Activated CD4-positive, alpha-beta memory T cell treated with anti-CD3 and anti-CD28 coated beads for 36 hours (primary cell): ENCODE data around the gene GOLGA5. TPM values are rescaled to one million over a fixed set of nuclear protein-coding genes. Genes with fewer than 3 reads are reported as not detected.
"Not testable (repeated sequence)": the region's sequence is repeated elsewhere in the genome, so short reads cannot be mapped to it uniquely, and the experiment has no call there.

Source experiments
- CTCF ChIA-PET: fragments of 350-600 bp; sonication (Branson Sonifier 250); formaldehyde crosslinking; loops from one replicate; lab custom pipeline; 2021; ENCODE audit warnings: antibody characterized with exemption, inconsistent platforms; lab: Charles Lee
- POLR2A ChIA-PET: fragments of 350-600 bp; sonication (Branson Sonifier 250); formaldehyde crosslinking; loops from one replicate; lab custom pipeline; 2021; ENCODE audit warnings: antibody characterized with exemption; lab: Charles Lee
- DNase-seq: peaks from one replicate; pipeline ENCODE4 v3.0.0-alpha.2; 2020
- H3K27ac Mint-ChIP-seq: one replicate; pipeline ENCODE4 v1.8.0; 2021; ENCODE audit warnings: mixed read lengths
- H3K27me3 Mint-ChIP-seq: one replicate; pipeline ENCODE4 v1.8.0; 2021; ENCODE audit warnings: mixed read lengths
- H3K36me3 Mint-ChIP-seq: one replicate; pipeline ENCODE4 v1.8.0; 2021; ENCODE audit warnings: mixed read lengths
- H3K4me1 Mint-ChIP-seq: one replicate; pipeline ENCODE4 v1.8.0; 2021; ENCODE audit warnings: low read depth, mixed read lengths
- H3K4me3 Mint-ChIP-seq: one replicate; pipeline ENCODE4 v1.8.0; 2021; ENCODE audit warnings: mild to moderate bottlenecking, mixed read lengths
- H3K9me3 Mint-ChIP-seq: one replicate; pipeline ENCODE4 v1.8.0; 2021; ENCODE audit warnings: mixed read lengths
- intact Hi-C: fragments of 100-400 bp; cut with micrococcal nuclease; formaldehyde crosslinking; loops from one replicate; pipeline ENCODE4 v1.15.1; 2023
- total RNA-seq, 2 experiments: library from RNA; stranded (reverse); gene quantifications; one replicate each; pipeline ENCODE4 v1.2.3, GENCODE V29; 2021

Gene GOLGA5
- total RNA-seq, 2 experiments from 2014 or later = 20.7 to 22.5 TPM

- Mint-ChIP-seq H3K27ac (no peak overlapping the region), H3K9me3 (no peaks in the 10 kb centered on the region), H3K27me3 (peaks cover 17% of the 10 kb centered on the region), H3K4me1 (peaks cover 15% of the 10 kb centered on the region), H3K4me3 (no peak overlapping the region), H3K36me3 (no peaks in the 10 kb centered on the region)
- DNase-seq = peak; percentile 41
- ChIA-PET POLR2A (no interaction called here), CTCF (interaction anchor here (0.8 kb wide), 1 partner anchor 18 kb away, joined by 3 read pairs; no protein-coding TSS in a partner anchor)
- intact Hi-C loops = no loop called here
These were observed 34.2 kb upstream of the GOLGA5 start for GRCh38 chr14:92759679-92760523.

- CTCF ChIA-PET = no interaction called here
- no peak for DNase-seq
- H3K9me3 Mint-ChIP-seq = no peaks in the 10 kb centered on the region
- H3K36me3 Mint-ChIP-seq = no peaks in the 10 kb centered on the region
- intact Hi-C loops = no loop called here
- POLR2A ChIA-PET = no interaction called here
- H3K27me3 Mint-ChIP-seq = peaks cover 17% of the 10 kb centered on the region
- no peak overlapping the region for H3K4me3 Mint-ChIP-seq
- peaks cover 15% of the 10 kb centered on the region for H3K4me1 Mint-ChIP-seq
- H3K27ac Mint-ChIP-seq = no peak overlapping the region
These were observed 33.6 kb upstream of the GOLGA5 start for GRCh38 chr14:92760524-92760805.

GRCh38 chr14:92763666-92764631, 30.2 kb upstream of the GOLGA5 start:
- POLR2A ChIA-PET, H3K4me3 Mint-ChIP-seq, H3K9me3 Mint-ChIP-seq, intact Hi-C loops, H3K36me3 Mint-ChIP-seq, DNase-seq, H3K27ac Mint-ChIP-seq: not testable (repeated sequence)
- Mint-ChIP-seq H3K27me3 (peaks cover 22% of the 10 kb centered on the region), H3K4me1 (peaks cover 30% of the 10 kb centered on the region)
- CTCF ChIA-PET = interaction anchor here (0.8 to 2.0 kb wide), 2 partner anchors 29 to 83 kb away, joined by 3 to 8 read pairs; no protein-coding TSS in a partner anchor

GRCh38 chr14:92768236-92768635, 25.9 kb upstream of the GOLGA5 start:
- CTCF ChIA-PET = interaction anchor here (0.6 to 2.3 kb wide), 3 partner anchors 50 to 1423 kb away, joined by 3 to 9 read pairs (median 3); no protein-coding TSS in a partner anchor
- POLR2A ChIA-PET = interaction anchor here (0.8 to 1.3 kb wide), 2 partner anchors 8 to 38 kb away, joined by 3 to 7 read pairs; no protein-coding TSS in a partner anchor
- H3K36me3 Mint-ChIP-seq, H3K27me3 Mint-ChIP-seq, H3K4me3 Mint-ChIP-seq, H3K27ac Mint-ChIP-seq, H3K9me3 Mint-ChIP-seq: not testable (repeated sequence)
- peak; percentile 67 for DNase-seq
- peaks cover 34% of the 10 kb centered on the region for H3K4me1 Mint-ChIP-seq
- intact Hi-C loops = loop anchor here (1.0 kb wide), 2 partner anchors 20 to 38 kb away; partner anchors contain the start of gene LGMN

- CTCF ChIA-PET = interaction anchor here (0.6 to 2.3 kb wide), 2 partner anchors 54 to 1424 kb away, joined by 3 to 9 read pairs; no protein-coding TSS in a partner anchor
- Mint-ChIP-seq H3K27ac (peak overlapping the region; percentile 2), H3K27me3 (peaks cover 11% of the 10 kb centered on the region), H3K9me3 (no peaks in the 10 kb centered on the region), H3K4me3 (no peak overlapping the region), H3K36me3 (no peaks in the 10 kb centered on the region), H3K4me1 (peaks cover 34% of the 10 kb centered on the region)
- POLR2A ChIA-PET = interaction anchor here (1.3 kb wide), 1 partner anchor 39 kb away, joined by 7 read pairs; no protein-coding TSS in a partner anchor
- DNase-seq = no peak
- intact Hi-C loops = loop anchor here (1.0 kb wide), 2 partner anchors 20 to 38 kb away; partner anchors contain the start of gene LGMN
These were observed 25.3 kb upstream of the GOLGA5 start for GRCh38 chr14:92768795-92769194.

- POLR2A ChIA-PET = interaction anchor here (1.0 kb wide), 1 partner anchor 40 kb away, joined by 3 read pairs; no protein-coding TSS in a partner anchor
- Mint-ChIP-seq H3K4me3 (no peak overlapping the region), H3K27me3 (peaks cover 9% of the 10 kb centered on the region), H3K4me1 (peaks cover 43% of the 10 kb centered on the region), H3K36me3 (no peaks in the 10 kb centered on the region), H3K27ac (peak overlapping the region; percentile 69), H3K9me3 (no peaks in the 10 kb centered on the region)
- intact Hi-C loops = no loop called here
- no peak for DNase-seq
- CTCF ChIA-PET = interaction anchor here (1.1 to 1.4 kb wide), 2 partner anchors 12 to 22 kb away, joined by 3 read pairs; partner anchors contain the start of gene LGMN
These were observed 23.6 kb upstream of the GOLGA5 start for GRCh38 chr14:92770484-92770883.

- POLR2A ChIA-PET = interaction anchor here (1.5 kb wide), 1 partner anchor 46 kb away, joined by 4 read pairs; no protein-coding TSS in a partner anchor
- DNase-seq = no peak
These were observed 19.5 kb upstream of the GOLGA5 start for GRCh38 chr14:92774572-92774971.

GRCh38 chr14:92775292-92775691, 18.8 kb upstream of the GOLGA5 start:
- DNase-seq = peak; percentile 53
- H3K9me3 Mint-ChIP-seq, H3K27me3 Mint-ChIP-seq, intact Hi-C loops, CTCF ChIA-PET, H3K4me3 Mint-ChIP-seq, H3K36me3 Mint-ChIP-seq, H3K27ac Mint-ChIP-seq: not testable (repeated sequence)
- peaks cover 25% of the 10 kb centered on the region for H3K4me1 Mint-ChIP-seq
- POLR2A ChIA-PET = interaction anchor here (1.5 kb wide), 1 partner anchor 47 kb away, joined by 4 read pairs; no protein-coding TSS in a partner anchor

More at GRCh38 chr14:92774572-92774971, 19.5 kb upstream of the GOLGA5 start:
- CTCF ChIA-PET = no interaction called here
- Mint-ChIP-seq H3K4me3 (no peak overlapping the region), H3K9me3 (no peaks in the 10 kb centered on the region), H3K27ac (no peak overlapping the region), H3K4me1 (peaks cover 29% of the 10 kb centered on the region), H3K27me3 (peaks cover 4% of the 10 kb centered on the region), H3K36me3 (no peaks in the 10 kb centered on the region)
- intact Hi-C loops = no loop called here

- POLR2A ChIA-PET, H3K27me3 Mint-ChIP-seq, H3K27ac Mint-ChIP-seq, H3K9me3 Mint-ChIP-seq, H3K36me3 Mint-ChIP-seq, H3K4me3 Mint-ChIP-seq, intact Hi-C loops, DNase-seq: not testable (repeated sequence)
- H3K4me1 Mint-ChIP-seq = peaks cover 21% of the 10 kb centered on the region
- CTCF ChIA-PET = interaction anchor here (0.7 kb wide), 1 partner anchor 93 kb away, joined by 3 read pairs; no protein-coding TSS in a partner anchor
These were observed 15.1 kb upstream of the GOLGA5 start for GRCh38 chr14:92778868-92779565.

- CTCF ChIA-PET = interaction anchor here (0.5 to 1.6 kb wide), 8 partner anchors 50 to 674 kb away, joined by 3 to 25 read pairs (median 3); partner anchors contain the start of gene ATXN3
- no peaks in the 10 kb centered on the region for H3K36me3 Mint-ChIP-seq
- no peak for DNase-seq
- intact Hi-C loops = no loop called here
- peaks cover 10% of the 10 kb centered on the region for H3K4me1 Mint-ChIP-seq
- H3K27ac Mint-ChIP-seq = no peak overlapping the region
- H3K9me3 Mint-ChIP-seq = no peaks in the 10 kb centered on the region
- no peaks in the 10 kb centered on the region for H3K27me3 Mint-ChIP-seq
- POLR2A ChIA-PET = interaction anchor here (1.0 to 1.3 kb wide), 2 partner anchors 30 to 51 kb away, joined by 3 to 6 read pairs; no protein-coding TSS in a partner anchor
- H3K4me3 Mint-ChIP-seq = no peak overlapping the region
These were observed 13.5 kb upstream of the GOLGA5 start for GRCh38 chr14:92780444-92781232.
